AG09309 (cell line): ENCODE measurements around the gene FAT2.

Experiments used
- DNase-seq: peaks from one replicate; pipeline ENCODE4 v3.0.0-alpha.2; 2010; ENCODE audit warnings: low read depth
- H3K4me3 ChIP-seq: 2 replicates; pipeline ENCODE4 v1.5.1; 2011; ENCODE audit warnings: mild to moderate bottlenecking, low read depth, low read length, moderate library complexity; ENCODE audit not compliant: control insufficient read depth
- TF ChIP-seq, protein P1 (sequence below): IDR thresholded peaks from 2 replicates; pipeline ENCODE4 v1.5.1; 2011; ENCODE audit warnings: mild to moderate bottlenecking, low read depth, low read length, inconsistent platforms; ENCODE audit not compliant: insufficient read depth, control insufficient read depth; ENCODE audit errors: missing control alignments

The FAT2 gene, protein sequence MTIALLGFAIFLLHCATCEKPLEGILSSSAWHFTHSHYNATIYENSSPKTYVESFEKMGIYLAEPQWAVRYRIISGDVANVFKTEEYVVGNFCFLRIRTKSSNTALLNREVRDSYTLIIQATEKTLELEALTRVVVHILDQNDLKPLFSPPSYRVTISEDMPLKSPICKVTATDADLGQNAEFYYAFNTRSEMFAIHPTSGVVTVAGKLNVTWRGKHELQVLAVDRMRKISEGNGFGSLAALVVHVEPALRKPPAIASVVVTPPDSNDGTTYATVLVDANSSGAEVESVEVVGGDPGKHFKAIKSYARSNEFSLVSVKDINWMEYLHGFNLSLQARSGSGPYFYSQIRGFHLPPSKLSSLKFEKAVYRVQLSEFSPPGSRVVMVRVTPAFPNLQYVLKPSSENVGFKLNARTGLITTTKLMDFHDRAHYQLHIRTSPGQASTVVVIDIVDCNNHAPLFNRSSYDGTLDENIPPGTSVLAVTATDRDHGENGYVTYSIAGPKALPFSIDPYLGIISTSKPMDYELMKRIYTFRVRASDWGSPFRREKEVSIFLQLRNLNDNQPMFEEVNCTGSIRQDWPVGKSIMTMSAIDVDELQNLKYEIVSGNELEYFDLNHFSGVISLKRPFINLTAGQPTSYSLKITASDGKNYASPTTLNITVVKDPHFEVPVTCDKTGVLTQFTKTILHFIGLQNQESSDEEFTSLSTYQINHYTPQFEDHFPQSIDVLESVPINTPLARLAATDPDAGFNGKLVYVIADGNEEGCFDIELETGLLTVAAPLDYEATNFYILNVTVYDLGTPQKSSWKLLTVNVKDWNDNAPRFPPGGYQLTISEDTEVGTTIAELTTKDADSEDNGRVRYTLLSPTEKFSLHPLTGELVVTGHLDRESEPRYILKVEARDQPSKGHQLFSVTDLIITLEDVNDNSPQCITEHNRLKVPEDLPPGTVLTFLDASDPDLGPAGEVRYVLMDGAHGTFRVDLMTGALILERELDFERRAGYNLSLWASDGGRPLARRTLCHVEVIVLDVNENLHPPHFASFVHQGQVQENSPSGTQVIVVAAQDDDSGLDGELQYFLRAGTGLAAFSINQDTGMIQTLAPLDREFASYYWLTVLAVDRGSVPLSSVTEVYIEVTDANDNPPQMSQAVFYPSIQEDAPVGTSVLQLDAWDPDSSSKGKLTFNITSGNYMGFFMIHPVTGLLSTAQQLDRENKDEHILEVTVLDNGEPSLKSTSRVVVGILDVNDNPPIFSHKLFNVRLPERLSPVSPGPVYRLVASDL (N-terminal part only)

DNA sequence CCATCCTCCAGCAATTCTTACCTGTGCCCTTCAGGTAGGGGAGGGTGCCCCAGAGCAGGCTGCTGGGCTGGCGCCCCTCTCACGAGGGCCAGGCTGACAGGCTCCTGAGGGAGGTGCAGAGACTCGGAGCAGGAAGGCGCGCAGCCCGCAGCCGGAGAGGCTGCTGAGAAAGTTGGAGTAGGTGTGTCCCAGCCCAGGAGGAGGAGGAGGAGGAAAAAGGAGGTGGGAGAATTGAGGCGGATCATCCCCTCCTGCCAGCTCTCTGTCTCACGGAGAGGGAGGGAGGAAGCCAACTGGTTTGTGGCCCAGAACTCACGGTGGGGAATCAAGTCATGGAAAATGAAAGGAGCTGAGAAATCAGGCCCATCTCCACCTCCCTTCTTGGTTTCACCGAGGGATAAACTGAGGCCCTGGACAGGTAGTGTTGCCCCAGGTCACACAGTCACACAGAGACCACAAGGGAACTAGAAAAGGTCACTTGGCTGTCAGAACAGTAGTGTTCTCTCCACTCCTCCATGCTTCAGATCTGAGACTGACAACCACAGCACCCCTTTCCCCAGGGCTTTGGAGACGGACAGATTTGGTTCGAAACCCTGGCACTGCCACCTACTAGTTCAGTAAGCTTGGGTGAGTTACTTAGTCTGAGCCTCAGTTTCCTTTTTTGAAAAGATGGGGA is at the start of gene FAT2:
TSS of gene FAT2 (minus strand) at position 188 of the 676 bp plus-strand sequence. CDS start 22,400 bp downstream, outside the sequence.
- no peak within 1 kb of the TSS for H3K4me3 ChIP-seq
- no peak for DNase-seq
- TF ChIP-seq, protein P1, sequence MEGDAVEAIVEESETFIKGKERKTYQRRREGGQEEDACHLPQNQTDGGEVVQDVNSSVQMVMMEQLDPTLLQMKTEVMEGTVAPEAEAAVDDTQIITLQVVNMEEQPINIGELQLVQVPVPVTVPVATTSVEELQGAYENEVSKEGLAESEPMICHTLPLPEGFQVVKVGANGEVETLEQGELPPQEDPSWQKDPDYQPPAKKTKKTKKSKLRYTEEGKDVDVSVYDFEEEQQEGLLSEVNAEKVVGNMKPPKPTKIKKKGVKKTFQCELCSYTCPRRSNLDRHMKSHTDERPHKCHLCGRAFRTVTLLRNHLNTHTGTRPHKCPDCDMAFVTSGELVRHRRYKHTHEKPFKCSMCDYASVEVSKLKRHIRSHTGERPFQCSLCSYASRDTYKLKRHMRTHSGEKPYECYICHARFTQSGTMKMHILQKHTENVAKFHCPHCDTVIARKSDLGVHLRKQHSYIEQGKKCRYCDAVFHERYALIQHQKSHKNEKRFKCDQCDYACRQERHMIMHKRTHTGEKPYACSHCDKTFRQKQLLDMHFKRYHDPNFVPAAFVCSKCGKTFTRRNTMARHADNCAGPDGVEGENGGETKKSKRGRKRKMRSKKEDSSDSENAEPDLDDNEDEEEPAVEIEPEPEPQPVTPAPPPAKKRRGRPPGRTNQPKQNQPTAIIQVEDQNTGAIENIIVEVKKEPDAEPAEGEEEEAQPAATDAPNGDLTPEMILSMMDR, result no peak

DNA sequence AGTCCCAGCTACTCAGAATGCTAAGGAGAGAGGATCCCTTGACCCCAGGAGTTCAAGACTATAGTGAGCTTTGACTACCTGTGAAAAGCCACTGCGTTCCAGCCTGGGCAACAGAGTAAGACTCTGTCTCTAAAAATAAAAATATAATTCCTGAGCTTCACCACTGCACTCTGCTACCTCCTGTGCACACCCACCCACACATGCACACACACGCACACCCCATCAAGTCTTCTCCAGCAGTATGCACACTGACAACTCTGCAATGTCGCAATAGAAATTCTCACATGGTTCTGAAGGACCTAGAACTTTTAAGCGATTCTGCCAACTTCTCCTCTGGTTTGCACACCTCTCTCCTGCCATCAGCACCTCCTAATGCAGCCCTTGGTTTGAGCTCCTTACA is 47.5 kb upstream of the FAT2 start:
- TF ChIP-seq, protein P1, result no peak
- no peak overlapping the region for H3K4me3 ChIP-seq
- DNase-seq, result no peak

DNA sequence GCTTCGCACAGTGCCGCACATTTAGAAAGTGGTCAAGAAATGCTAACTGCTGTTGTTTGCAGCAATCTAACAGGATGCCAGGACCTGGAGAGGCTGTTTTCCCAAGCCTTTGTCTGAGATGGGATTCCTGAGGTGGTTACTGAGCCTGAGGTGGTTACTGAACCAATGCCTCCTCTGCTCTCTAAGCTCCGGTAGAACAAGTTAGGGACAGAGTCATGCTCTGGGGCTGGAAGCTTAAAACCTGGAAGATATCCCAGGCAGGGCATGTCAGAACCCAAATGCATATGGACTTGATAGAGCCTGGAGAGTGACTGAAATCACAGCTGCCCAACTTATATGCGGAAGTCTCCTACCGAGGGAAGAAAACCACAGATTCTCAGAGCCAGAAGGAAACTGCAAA is 46.5 kb upstream of the FAT2 start:
- no peak overlapping the region for H3K4me3 ChIP-seq
- TF ChIP-seq, protein P1, result no peak
- no peak for DNase-seq

DNA sequence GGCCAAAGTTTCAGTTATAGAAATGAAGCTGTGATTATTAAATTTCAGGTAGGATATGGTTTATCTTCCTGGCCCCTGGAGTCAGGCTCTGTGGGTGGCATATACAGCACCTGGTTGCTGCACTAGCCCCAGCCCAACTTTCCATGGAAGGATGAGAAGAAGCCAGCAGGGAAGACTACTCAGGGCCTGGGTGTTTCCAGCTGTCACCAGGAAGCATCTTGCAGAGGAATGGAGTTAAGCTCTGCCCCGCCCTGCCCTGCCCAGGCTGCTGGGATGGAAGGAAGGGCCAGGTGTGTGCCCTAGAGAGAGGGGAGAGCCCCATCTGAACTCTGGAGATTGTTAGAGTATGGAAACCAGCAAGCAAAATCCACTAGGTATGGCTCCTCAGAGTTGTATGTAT is 42.8 kb upstream of the FAT2 start:
- H3K4me3 ChIP-seq, result no peak overlapping the region
- DNase-seq, result no peak
- TF ChIP-seq, protein P1, result no peak

DNA sequence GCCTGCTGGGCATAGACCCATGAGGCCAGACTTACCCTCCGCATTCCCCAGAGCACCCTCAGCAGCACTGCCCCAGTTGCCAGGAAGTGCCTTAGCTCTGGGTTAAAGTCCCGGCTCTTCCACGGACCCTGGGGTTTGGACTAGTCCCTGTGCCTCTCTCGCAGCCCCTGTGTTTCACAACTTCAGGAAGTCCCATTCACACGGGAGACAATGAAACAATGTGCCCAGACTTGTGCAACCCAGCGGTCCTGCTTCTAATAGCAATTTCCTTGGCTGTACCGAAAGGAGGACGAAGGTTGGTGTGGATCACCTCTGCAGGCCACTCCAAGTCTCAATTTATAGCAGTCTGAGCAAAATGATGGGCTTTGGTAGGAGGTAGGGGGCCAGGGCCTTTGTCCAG is 41.8 kb upstream of the FAT2 start:
- TF ChIP-seq, protein P1, result no peak
- DNase-seq, result no peak

DNA sequence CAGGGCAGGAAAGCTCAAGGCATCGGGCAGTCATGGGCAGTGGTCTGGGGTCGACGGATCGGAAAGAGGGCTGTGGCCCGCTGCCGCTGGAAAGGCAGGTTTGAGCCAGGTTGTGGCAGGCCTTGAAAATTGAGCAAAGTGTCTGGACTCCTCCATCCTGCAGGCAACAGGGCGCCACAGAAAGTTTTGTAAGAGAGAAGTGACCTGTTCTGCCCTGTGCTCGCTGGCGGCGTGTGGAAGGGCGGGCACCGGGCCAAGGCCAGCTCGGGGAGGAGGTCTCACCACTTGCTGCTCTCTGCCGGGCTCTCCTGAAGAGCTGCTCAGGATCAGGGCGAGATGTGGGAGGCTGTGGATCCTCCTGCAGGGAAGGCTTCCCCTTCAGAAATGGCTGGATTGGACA is 41.4 kb upstream of the FAT2 start:
- no peak overlapping the region for H3K4me3 ChIP-seq
- no peak for DNase-seq
- TF ChIP-seq, protein P1, result no peak

More for the DNA sequence above, 41.8 kb upstream of the FAT2 start:
- H3K4me3 ChIP-seq, result no peak overlapping the region
